ENCODE data around the gene UCP2.

The UCP2 gene

GRCh38 chr11:73999581-74000306 lies 17.1 kb upstream of the UCP2 start:
- no peak overlapping the region for H3K4me3 ChIP-seq (replicated peaks; ENCODE audit: low read depth, low read length)
- no peak for DNase-seq (ENCODE audit: low read depth)
- no peak for TF ChIP-seq CTCF (IDR thresholded peaks at IDR 0.05; ENCODE audit: low read length, missing control alignments)

GRCh38 chr11:73998846-73999575 lies 16.4 kb upstream of the UCP2 start:
- no peak overlapping the region for H3K4me3 ChIP-seq (replicated peaks; ENCODE audit: low read depth, low read length)
- DNase-seq (ENCODE audit: low read depth): no peak
- TF ChIP-seq CTCF (IDR thresholded peaks at IDR 0.05; ENCODE audit: low read length, missing control alignments): no peak

GRCh38 chr11:73997120-73997770 lies 14.6 kb upstream of the UCP2 start:
- DNase-seq (ENCODE audit: low read depth): no peak
- no peak overlapping the region for H3K4me3 ChIP-seq (replicated peaks; ENCODE audit: low read depth, low read length)
- no peak for TF ChIP-seq CTCF (IDR thresholded peaks at IDR 0.05; ENCODE audit: low read length, missing control alignments)

GRCh38 chr11:73996161-73996747 lies 13.6 kb upstream of the UCP2 start:
- H3K4me3 ChIP-seq (replicated peaks; ENCODE audit: low read depth, low read length): no peak overlapping the region
- TF ChIP-seq CTCF (IDR thresholded peaks at IDR 0.05; ENCODE audit: low read length, missing control alignments): no peak
- DNase-seq (ENCODE audit: low read depth): no peak

GRCh38 chr11:73995731-73996130 lies 13.1 kb upstream of the UCP2 start:
- no peak for DNase-seq (ENCODE audit: low read depth)
- TF ChIP-seq CTCF (IDR thresholded peaks at IDR 0.05; ENCODE audit: low read length, missing control alignments): no peak
- no peak overlapping the region for H3K4me3 ChIP-seq (replicated peaks; ENCODE audit: low read depth, low read length)

- peak; percentile 16 for DNase-seq (ENCODE audit: low read depth)
- no peak overlapping the region for H3K4me3 ChIP-seq (replicated peaks; ENCODE audit: low read depth, low read length)
- TF ChIP-seq CTCF (IDR thresholded peaks at IDR 0.05; ENCODE audit: low read length, missing control alignments): no peak
Measured at GRCh38 chr11:73995247-73995646, 12.6 kb upstream of the UCP2 start.
